Activated CD8-positive, alpha-beta memory T cell treated with anti-CD3 and anti-CD28 coated beads for 36 hours (primary cell): ENCODE data around the gene VASN. TPM values are rescaled to one million over a fixed set of nuclear protein-coding genes. Genes with fewer than 3 reads are reported as not detected.
"Not testable (repeated sequence)": the region's sequence is repeated elsewhere in the genome, so short reads cannot be mapped to it uniquely, and the experiment has no call there.

Experiments
- CTCF ChIA-PET: fragments of 350-600 bp; sonication (Branson Sonifier 250); formaldehyde crosslinking; loops from one replicate; lab custom pipeline; 2021; ENCODE audit warnings: antibody characterized with exemption; lab: Charles Lee
- POLR2A ChIA-PET: fragments of 350-600 bp; sonication (Branson Sonifier 250); formaldehyde crosslinking; loops from one replicate; lab custom pipeline; 2021; ENCODE audit warnings: antibody characterized with exemption; lab: Charles Lee
- total RNA-seq, 2 experiments: library from RNA; stranded (reverse); gene quantifications; one replicate each; pipeline ENCODE4 v1.2.3, GENCODE V29; 2021

Gene VASN
- total RNA-seq, 2 experiments from 2014 or later, result 0.13 TPM

DNA sequence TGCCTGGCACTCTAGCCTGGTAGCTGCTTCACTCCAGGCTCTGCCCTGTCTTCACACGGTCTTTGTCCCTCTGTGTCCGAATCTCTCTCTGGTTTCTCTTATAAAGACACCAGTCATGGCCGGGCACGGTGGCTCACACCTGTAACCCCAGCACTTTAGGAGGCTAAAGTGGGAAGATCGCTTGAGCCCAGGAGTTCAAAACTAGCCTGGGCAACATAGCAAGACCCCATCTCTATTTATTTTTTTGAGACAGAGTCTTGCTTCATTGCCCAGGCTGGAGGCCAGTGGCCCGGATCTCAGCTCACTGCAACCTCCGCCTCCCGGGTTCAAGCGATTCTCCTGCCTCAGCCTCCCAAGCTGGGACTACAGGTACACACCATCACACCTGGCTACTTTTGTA is 37.9 kb upstream of the VASN start:
- CTCF ChIA-PET, result interaction anchor here (1.3 kb wide), 1 partner anchor 9 kb away, joined by 4 read pairs; no protein-coding TSS in a partner anchor

DNA sequence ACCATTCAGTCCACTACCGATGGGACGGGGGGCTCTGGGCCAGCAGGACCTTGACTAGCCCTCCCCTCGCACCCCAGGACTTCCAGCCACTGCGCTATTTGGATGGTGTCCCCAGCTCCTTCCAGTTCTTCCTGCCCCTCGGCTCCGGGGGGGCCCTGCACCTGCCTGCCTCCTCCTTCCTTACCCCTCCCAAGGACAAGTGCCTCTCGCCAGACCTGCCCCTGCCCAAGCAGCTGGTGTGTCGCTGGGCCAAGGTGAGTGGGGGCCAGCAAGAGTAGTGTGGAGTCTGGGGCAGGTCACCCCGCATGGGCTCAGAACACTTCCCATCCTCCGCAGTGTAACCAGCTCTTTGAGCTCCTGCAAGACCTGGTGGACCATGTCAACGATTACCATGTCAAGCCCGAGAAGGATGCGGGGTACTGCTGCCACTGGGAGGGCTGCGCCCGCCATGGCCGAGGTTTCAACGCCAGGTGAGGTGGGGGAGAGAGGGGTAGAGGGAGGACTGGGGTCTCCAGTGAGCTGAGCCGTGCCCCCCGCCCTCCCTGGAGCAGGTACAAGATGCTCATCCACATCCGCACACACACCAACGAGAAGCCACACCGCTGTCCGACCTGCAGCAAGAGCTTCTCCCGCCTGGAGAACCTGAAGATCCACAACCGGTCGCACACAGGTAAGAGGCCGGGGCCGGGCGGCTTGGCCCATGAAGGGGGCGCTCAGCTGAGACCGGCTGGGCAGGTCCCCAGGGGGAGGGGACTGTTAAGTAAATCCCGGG is 36.7 kb upstream of the VASN start:
- POLR2A ChIA-PET, result no interaction called here
- CTCF ChIA-PET, result interaction anchor here (0.5 to 1.3 kb wide), 3 partner anchors 11 to 60 kb away, joined by 4 to 5 read pairs (median 5); no protein-coding TSS in a partner anchor

More for the DNA sequence above, 37.9 kb upstream of the VASN start:
- POLR2A ChIA-PET, result not testable (repeated sequence)

DNA sequence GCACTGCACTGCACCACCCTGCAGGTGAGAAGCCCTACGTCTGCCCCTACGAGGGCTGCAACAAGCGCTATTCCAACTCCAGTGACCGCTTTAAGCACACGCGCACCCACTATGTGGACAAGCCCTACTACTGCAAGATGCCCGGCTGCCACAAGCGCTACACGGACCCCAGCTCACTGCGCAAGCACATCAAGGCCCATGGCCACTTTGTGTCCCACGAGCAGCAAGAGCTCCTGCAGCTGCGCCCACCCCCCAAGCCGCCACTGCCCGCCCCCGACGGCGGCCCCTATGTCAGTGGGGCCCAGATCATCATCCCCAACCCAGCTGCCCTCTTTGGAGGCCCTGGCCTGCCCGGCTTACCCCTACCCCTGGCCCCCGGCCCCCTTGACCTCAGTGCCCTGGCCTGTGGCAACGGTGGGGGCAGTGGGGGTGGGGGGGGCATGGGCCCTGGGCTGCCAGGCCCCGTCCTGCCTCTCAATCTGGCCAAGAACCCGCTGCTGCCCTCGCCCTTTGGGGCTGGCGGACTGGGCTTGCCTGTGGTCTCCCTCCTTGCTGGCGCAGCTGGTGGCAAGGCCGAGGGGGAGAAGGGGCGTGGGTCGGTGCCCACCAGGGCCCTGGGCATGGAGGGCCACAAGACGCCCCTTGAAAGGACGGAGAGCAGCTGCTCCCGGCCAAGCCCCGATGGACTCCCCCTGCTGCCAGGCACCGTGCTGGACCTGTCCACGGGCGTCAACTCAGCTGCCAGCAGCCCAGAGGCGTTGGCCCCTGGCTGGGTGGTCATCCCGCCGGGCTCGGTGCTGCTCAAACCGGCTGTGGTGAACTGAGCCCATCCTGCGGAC is 34.7 kb upstream of the VASN start:
- CTCF ChIA-PET, result interaction anchor here (1.2 kb wide), 1 partner anchor 9 kb away, joined by 3 read pairs; no protein-coding TSS in a partner anchor
- POLR2A ChIA-PET, result no interaction called here

DNA sequence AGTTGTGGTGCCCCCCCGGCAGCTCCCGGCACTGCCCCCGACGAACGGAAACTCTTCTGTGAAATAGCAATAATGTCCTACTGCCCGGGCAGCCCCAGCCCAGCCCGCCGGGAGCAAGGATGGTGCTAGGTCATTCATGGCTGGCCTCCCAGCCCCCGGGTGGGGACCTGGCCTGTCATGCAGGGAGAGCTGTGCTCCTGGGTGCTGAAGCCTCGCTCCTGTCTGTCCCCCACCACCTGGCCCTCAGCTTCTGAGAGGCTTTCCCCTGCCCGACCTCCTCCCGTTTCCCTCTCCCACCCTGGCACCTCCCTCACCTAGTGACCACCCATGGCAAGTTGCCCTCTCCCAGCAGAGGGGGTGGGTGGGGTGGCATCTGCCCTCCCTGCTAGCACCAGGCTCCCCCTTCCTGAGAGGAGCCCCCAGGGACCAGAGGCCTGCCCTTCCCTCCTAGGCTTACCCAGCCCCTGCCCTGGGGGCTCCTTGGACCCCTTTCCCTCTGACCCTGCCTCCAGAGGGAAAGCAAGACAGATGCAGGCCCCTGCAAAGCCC is 34.0 kb upstream of the VASN start:
- CTCF ChIA-PET, result interaction anchor here (1.2 kb wide), 1 partner anchor 10 kb away, joined by 3 read pairs; no protein-coding TSS in a partner anchor
- POLR2A ChIA-PET, result no interaction called here

DNA sequence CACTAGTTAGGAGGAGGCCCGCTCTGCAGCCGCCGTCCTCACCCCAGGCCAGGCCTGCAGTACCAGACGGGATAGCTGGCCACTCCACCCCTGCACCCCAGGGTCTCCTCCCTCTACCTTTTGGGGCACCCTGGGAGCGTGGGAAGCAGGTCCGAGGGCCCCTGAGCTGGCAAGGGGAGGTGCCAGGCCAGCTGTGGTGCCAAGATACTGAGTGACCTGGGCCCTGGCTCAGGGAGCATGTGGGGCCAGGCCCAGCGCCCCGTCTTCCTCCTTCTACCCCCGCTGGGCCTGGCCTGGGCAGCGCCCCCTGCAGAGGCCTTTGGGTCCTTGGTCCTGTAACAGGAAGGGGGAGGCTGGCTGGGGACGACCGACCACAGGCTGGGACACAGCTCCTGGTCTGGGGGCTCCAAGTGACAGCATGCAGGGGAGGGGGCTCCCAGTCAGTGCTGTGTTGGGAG is 33.5 kb upstream of the VASN start:
- CTCF ChIA-PET, result interaction anchor here (0.5 to 1.1 kb wide), 2 partner anchors 8 to 592 kb away, joined by 3 read pairs; no protein-coding TSS in a partner anchor
- POLR2A ChIA-PET, result interaction anchor here (0.6 kb wide), 1 partner anchor 10 kb away, joined by 3 read pairs; no protein-coding TSS in a partner anchor

- CTCF ChIA-PET, result interaction anchor here (0.5 to 1.5 kb wide), 3 partner anchors 9 to 591 kb away, joined by 3 read pairs; no protein-coding TSS in a partner anchor
- POLR2A ChIA-PET, result interaction anchor here (0.6 kb wide), 1 partner anchor 9 kb away, joined by 3 read pairs; no protein-coding TSS in a partner anchor
These were observed 32.8 kb upstream of the VASN start for GRCh38 chr16:4338712-4339299.

GRCh38 chr16:4339455-4339854 is 32.2 kb upstream of the VASN start:
- POLR2A ChIA-PET, result no interaction called here
- CTCF ChIA-PET, result interaction anchor here (1.1 to 1.5 kb wide), 2 partner anchors 9 to 13 kb away, joined by 3 read pairs; no protein-coding TSS in a partner anchor

- CTCF ChIA-PET, result interaction anchor here (1.3 to 1.5 kb wide), 2 partner anchors 12 to 14 kb away, joined by 3 to 4 read pairs; no protein-coding TSS in a partner anchor
- POLR2A ChIA-PET, result no interaction called here
These were observed 31.7 kb upstream of the VASN start for GRCh38 chr16:4339909-4340308.

DNA sequence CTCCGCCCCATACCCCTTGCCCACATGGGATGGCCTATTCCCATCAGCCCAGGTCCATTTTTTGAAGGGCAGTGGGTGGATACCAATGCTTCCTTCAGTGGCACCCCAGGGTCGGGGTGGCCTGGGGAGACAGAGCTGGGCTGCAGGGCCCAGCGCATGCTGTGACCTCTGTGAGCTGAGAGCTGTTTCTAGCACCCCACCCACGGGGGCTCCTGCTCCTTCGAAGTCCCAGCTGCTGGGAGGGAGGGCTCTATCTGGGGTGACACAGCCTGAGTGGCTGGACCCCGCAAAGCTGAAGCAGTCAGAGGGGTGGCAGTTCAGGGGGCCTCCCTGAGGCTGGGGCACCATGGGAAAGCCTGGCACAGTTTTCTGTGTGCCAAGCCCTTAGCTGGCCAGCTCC is 31.2 kb upstream of the VASN start:
- ChIA-PET CTCF (interaction anchor here (1.0 to 1.6 kb wide), 5 partner anchors 9 to 67 kb away, joined by 3 to 5 read pairs (median 3); partner anchors contain the start of gene TFAP4), POLR2A (no interaction called here)

DNA sequence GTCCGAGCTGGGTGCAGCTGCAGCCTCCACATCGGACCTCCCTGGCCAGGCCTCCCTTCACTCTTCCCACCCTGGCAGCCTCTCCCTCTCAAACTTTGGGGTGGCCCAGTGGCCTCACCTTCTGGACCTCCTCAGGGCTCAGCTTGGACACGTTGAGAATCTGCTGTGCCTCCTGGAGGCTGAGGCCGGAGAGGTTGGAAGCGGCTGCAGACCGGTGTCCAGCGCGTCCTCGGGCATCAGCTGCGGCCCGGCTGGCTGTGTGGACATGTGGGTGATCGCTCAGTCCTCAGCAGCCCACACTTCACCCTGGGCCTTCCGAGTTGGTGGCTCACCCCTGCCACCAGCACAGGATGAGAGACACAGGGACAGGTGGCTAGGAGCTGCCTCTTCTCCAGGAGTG is 30.4 kb upstream of the VASN start:
- ChIA-PET CTCF (interaction anchor here (0.5 to 1.6 kb wide), 5 partner anchors 10 to 93 kb away, joined by 3 to 5 read pairs (median 3); partner anchors contain the start of gene TFAP4), POLR2A (no interaction called here)

DNA sequence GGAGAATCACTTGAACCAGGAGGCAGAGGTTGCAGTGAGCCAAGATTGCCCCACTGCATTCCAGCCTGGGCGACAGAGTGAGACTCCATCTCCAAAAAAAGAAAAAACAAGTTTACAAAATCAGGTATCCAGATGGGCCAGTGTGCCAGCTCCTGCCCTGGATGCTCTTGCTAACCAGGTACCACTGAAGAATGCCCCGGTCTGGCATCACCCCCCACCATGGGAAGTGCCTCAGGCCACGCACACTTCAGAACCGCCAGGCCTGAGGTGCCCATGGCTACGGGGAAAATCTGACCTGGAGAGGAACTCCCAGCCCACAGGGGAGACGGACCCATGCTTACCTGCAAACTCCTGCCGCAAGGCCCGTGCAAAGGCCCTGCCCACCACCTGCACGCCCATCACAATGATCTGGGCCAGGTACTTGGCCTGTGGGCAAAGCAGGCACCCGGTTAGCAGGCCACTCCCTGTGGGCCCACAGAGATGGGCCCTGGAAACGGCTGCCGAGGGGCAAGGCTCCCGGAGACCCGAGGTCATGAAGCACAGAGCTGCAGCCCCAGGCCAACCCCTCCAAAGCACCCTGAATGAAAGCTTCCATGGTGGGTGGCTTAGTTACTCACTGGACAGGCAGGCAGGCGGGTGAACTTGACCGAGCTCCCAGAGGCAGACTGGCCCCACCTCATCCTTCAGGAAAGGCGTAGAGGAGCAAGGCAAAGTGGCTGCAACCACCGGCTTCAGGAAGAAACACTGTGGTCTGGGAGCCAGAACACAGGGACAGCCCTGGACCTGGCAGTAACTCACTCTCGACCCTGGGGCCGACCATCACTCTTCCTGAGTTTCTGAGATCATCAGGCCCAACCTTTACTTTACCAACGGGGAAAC is 28.5 kb upstream of the VASN start:
- CTCF ChIA-PET, result interaction anchor here (1.0 to 1.1 kb wide), 2 partner anchors 14 to 34 kb away, joined by 3 read pairs; no protein-coding TSS in a partner anchor

GRCh38 chr16:4344300-4344982 is 27.2 kb upstream of the VASN start:
- POLR2A ChIA-PET, result not testable (repeated sequence)
- CTCF ChIA-PET, result interaction anchor here (1.0 to 1.1 kb wide), 3 partner anchors 15 to 55 kb away, joined by 3 read pairs; no protein-coding TSS in a partner anchor

More for the DNA sequence above, 28.5 kb upstream of the VASN start:
- POLR2A ChIA-PET, result no interaction called here

GRCh38 chr16:4344983-4345835 is 26.4 kb upstream of the VASN start:
- POLR2A ChIA-PET, result no interaction called here
- CTCF ChIA-PET, result interaction anchor here (0.7 to 1.0 kb wide), 2 partner anchors 15 to 56 kb away, joined by 3 read pairs; no protein-coding TSS in a partner anchor

DNA sequence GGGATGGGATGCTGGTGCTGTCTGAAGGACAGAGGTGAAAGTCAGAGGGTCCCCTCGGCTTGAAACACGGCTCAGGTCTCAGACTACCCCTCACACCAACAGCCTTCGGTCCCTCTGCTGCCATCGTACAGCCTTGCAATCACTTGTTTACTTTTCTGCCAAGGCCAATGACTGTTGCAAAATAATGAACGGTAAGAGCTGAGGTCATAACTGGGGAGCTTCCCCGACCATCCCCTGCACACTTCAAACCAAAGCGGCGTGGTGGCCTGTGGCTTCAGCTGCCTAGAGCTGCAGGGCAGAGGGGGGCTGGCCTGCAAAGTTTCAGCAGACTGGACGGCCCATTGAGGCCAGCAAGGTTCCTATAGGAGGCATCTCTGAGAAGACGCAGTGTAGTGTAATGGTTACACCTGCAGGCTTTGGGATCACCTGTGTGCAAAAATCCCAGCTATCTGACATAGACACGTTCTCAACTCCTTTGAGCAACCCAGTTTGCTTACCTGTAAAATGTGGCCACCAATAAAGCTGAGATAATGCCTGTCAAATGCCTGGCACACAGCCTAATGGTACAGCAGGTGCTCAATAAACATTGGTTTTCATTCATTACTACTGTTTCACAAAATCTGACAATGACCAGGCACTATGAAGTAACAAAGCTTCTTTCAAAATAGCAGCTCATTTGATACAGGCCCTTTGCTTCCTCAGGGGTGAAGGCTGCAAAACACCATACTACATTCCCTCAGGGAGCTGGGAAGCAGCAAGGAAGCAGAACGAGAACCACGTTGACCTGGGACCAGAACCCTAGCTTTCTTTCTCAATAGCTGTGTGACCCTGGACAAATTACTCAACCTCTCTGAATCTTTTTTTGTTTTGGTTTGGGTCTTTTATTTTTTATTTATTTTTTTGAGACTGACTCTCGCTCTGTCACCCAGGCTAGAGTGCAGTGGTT is 25.5 kb upstream of the VASN start:
- CTCF ChIA-PET, result interaction anchor here (0.7 to 1.9 kb wide), 2 partner anchors 16 to 57 kb away, joined by 3 to 5 read pairs; no protein-coding TSS in a partner anchor
- POLR2A ChIA-PET, result no interaction called here

GRCh38 chr16:4347010-4347409 is 24.6 kb upstream of the VASN start:
- POLR2A ChIA-PET, result no interaction called here
- CTCF ChIA-PET, result interaction anchor here (1.2 to 2.8 kb wide), 3 partner anchors 12 to 58 kb away, joined by 3 to 13 read pairs (median 5); no protein-coding TSS in a partner anchor
